AML-193 (cell line): ENCODE data around the gene ACP6.
A peak's percentile ranks its signal among the peaks of the same experiment; 100 is the strongest.

Source experiments
- DNase-seq, 2 experiments: peaks; one replicate each; lab custom pipeline; 2025; lab: John Stamatoyannopoulos, UW

ACP6 gene

DNA sequence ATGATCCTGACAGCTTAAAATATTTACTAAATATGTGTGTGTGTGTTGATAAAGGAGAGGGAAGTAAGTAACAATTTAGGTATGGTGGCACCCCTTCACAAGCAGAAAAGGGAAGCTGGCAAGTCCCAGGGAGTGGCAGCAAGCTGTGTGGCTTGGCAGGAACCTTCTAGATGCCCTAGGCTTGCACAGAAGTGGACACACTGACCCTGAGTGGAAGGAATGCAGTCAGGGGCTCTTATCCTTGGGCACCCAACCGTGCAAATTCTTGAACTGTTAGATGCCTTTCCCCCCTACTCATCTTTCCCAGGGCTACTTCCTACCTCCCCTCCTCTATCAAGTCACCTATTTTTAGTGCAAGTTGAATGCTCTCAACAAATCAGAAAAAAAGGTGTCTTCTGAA lies 18.9 kb downstream of the ACP6 start:
- DNase-seq, result peak in 1 of 2 experiments; percentile 2

DNA sequence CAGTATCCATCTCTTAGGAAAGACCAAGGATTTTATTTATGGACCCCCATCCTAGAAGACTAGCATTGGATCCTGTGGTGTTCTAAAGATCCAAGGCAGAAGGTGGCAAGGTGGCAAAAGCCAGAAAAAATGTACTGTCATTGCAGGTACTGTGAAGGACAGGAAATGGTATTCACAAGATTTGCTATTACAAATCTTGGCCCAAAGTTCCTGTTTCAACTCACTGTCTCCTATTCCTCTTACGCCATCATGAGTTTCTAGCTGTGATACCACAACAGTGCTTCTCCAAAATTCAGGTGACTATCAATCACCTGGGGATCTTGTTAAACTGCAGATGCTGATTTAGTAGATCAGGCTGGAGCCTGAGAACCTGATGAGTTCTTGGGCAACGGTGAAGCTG lies 21.4 kb downstream of the ACP6 start:
- DNase-seq, result peak; percentile 3 to 20

DNA sequence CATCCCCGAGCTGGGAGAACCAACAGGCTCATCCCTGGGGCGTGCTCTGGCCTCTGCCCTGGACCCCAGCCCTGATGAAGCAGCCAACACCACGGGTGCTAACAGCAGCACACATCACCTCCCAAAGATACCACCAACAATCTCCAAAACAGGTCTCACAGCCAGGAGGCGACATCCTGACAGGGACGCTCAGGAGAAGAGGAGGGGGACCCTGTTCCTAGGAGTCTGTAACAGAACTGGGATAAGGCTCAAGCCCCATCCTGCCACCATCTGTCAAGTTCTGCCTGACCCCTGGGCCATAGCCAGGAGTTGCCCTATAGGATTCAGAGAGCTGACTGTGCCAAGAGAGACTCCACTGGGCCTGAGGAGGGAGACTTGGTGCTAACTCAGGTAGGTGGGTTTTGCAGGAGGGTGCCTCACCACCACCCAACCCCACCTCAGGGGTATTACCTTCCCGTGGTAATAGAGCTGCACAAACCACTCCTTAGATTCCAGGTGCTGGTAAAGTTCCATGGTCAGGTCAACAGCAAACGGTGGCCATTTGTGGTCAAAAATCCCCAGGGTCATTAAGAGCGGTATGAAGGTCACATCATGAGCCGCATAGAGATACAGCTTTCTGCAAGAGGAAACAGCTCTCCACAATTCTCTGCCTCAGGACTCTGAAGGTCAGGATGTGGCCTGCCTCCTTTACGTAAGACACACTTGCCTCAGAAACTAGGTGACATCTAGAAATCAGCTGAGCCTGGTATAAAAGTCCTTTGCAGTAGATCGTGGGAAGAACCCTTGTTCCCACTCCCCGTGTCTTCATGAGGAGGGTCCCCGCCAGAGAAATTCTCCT lies 22.3 kb downstream of the ACP6 start:
- peak; percentile 11 to 24 for DNase-seq

DNA sequence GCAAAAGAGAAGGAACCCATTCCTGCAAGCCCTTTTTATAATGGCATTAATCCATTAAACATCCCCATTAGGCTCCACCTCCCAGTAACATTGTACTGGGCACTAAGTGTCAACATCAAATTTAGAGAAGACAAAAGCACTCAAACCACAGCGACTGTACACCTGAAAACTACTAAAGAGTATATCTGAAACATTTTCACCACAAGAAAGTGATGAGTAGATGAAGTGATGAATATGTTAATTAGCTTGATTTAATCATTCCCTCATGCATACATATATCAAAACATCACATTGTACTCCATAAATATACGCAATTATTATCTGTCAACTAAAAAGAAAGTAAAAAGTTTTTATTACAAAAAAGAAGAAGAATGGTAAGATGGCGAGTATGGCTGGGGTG lies 26.4 kb downstream of the ACP6 start:
- no peak for DNase-seq

DNA sequence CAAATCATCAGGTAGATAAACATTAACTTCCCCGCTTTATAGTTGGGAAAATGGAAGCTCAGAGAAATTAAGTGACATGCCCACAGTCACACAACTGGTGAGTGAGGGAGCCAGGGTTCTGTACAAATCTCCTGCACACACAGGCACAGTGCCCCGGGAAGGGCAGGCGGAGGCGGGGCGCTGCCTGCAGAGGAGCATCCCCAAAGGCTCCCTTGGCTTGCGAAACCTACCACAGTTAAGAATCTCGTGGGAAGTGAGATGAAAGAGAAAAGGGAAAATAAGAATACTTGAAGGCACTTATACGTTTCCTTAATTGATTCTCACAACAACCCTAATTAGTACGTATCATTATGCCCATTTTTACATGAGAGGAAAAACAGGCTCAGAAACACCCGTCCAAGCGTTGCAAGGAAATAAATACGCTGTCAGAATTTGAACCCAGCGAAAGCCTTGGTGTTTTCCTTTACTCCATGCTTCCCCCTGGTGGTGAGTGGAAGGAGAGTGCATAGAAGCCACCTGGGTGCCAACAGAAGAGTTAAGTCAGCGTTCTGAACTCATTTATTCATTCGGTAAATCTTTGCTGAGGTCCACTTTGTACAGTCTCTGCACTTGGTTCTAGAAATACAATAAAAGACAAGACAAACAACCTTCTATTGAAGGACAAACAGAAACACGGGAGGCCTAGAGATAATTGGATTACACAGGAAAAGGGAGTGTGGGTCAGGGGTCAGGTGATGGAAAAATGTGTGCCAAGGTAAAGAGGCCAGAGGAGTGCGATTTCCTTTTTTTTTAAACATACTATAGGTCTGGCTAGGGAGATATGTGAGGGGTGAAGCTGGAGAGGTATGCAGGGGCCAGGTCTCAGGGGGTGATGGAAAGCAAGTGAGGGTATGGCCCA lies 28.4 kb downstream of the ACP6 start:
- peak; percentile 36 to 60 for DNase-seq

DNA sequence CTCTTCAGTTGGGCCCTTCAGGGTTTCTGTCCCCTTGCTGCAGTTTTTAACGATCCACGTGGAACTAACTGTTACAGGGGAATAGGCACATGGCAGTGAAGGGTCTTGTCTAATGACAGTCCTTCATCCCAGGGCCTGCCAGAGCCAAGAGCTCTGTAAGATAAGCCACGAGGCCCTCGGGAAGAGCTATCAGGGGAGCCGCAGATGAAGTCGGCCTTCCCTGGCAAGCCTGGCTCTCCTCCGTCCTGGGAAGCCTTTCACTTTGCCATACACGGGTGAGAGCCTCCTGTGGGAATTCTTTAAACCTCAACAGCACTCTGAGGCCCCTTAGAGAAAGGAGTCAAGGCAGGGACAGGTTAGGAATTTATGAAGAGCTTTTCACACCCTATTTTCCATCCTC lies 29.0 kb downstream of the ACP6 start:
- DNase-seq, result no peak

DNA sequence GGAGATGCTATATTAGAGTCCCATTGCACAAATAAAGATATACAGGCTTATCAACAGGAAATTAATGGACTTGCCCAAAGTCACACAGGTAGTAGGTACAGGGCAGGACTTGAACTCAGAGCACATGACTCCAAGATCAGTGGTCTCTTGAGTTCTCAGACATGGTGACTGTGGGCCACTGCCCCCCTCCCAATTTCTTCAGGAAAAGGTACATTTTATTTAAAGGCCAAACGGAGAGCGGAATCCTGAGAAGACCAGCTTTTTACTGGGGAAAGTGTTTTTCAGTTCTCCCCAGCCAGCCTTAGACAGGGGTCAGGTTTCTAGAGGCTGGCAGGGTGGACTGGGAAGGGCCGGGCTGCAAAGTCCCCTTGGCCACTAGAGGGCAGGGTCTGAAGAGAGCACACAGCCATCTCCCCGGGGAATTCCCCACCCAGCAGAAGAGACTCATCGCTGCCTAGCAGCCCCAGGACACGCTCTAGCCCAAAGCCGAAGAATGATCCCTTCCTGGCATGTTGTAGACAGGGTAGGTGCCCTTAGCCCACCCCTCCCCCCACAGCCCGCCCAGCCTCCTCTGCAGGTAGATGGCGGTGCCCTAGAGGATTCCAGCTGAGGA lies 29.7 kb downstream of the ACP6 start:
- peak; percentile 50 to 63 for DNase-seq

DNA sequence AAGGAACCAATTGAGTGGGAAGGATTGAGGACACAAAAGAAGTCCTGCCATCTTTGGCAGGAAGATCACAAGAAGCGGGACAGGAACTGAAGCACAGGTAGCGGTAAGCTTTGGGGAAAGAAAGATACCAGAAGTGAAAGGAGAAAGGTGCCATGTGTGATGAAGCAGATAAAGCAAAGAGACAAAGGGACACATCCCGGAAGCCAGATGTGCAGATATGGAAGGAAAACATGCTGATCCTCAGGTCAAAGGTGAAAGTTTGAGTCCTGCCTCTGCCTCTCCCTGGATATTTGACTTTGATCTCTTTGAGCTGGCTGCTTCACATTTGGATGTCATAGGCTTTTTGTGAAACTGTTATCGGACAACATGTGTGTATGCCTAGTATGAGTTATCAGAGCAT lies 34.0 kb downstream of the ACP6 start:
- no peak for DNase-seq

DNA sequence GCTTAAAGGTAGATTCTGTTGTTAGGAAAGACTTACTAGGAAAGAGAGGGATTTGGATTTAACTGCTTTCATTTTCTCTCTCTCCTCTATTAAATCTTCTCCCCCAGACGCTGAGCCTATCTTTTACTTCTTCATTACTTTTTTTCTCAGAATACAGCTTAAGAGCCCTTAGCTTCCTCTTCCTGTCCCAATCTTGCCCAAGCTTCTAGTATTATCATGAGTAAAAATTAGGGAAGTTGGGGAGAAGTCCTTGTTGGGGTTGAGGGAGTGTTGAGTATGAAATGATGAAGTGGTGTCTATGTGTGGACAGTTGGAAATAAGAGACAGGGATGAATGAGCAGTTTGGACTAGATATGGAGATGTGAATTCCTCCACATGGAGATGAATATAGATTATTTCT lies 35.0 kb downstream of the ACP6 start:
- peak; percentile 83 to 88 for DNase-seq

DNA sequence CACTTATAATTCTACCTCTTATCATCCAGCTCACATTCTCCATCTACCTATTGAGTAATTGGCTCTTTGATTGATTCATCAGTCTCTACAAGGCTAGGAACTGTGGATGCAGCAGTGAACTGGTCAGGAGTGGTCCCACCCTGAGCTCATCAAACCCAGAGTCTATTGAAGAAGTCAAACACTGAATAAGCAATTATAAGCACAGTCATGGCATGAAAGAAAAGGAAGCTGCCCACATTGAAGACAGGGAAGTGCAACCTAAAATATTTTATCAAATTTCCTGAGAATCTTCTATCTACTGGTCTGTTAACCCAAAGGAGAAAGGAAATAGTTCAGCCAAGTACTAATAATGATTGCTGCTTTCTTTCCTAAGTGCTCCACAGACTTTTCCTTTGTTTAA lies 35.7 kb downstream of the ACP6 start:
- no peak for DNase-seq

DNA sequence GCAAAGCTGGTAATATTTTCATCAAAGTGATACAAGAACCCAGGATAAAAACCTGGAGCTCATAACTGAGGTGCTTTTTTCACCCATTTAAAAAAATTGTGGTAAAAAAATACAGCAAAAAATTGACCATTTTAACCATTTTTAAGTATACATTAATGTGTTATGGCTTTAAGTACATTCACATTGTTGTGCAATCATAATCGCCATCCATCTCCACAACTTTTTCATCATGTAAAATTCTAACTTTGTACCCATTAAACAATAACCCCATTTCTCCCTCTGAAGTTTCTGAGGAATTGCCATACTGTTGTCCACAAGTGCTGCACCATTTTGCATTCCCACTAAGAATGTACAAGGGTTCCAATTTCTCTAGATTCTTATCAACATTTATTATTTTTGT lies 36.6 kb downstream of the ACP6 start:
- no peak for DNase-seq

DNA sequence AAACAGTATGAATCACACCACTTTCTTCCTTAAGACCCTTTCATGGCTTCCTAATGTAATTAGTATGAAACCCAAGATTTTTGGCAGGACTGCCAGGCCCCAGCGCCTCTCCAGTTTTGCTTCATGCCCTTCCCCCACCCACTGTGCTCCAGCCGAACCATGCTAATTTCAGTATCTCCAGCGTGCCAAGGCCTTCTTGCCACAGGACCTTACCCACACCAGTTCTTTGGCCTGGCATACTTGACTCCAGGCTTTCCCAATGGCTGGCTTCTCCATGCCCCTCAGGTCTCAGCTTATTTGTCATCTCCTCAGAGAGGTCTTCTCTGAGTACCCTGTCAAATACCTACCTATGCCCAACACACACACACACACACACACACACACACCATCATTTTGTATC lies 38.5 kb downstream of the ACP6 start:
- no peak for DNase-seq

DNA sequence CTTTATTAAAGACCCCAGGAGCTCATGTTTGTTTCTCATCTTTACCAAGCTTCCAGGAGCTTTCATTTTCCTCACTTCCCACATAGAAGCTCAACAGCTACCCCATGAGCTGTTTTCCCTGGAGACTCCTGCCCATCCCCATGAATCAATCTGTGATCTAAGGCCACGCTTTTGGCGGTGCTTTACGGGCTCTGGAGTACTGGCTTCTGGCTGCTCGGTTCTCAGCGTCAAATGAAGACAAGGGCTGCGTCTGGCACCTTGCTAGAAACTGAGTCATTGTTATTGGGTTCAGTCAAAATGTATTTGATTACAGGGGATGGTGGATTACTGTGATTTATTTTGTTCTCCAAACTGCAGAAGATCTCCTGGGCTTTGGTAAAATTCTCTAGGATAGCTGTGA lies 39.9 kb downstream of the ACP6 start:
- DNase-seq, result no peak

DNA sequence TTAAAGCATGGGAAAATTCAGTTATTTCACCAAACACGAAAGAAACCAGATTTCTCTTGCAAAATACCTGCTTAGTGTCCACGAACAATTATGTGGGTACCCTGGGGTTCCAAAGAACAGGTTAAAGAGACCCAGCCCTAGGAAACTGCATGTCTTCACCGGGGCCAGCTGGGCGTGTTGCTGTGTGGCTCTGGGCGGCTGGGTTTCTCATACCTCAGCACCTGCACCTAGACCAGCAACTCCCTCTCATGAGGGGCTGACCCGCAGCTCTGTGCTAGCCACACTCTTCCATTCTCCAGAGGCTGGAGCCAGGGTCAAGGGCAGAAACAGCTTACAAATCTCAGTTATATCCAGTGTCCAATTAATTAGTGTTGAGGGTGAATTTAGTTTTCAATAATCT lies 40.3 kb downstream of the ACP6 start:
- no peak for DNase-seq

DNA sequence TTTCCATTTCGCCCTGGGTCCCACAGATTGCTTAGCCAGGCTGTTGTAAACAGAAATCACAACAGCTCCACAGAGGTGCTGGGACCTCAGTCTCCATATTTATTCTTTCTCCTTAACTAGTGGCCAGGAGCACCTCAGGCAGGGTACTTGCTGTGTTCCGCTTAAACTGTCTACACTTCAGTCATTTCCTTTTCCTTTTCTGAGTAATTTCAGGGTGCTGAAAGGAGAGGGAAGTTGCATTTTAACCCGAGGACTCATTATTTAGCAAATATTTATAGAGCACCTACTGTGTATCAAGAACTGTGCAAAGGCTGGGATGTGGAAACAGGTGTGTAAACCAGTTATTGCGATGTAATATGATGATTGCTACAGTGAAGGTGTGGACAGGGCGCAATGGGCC lies 41.9 kb downstream of the ACP6 start:
- DNase-seq, result peak in 1 of 2 experiments; percentile 5

DNA sequence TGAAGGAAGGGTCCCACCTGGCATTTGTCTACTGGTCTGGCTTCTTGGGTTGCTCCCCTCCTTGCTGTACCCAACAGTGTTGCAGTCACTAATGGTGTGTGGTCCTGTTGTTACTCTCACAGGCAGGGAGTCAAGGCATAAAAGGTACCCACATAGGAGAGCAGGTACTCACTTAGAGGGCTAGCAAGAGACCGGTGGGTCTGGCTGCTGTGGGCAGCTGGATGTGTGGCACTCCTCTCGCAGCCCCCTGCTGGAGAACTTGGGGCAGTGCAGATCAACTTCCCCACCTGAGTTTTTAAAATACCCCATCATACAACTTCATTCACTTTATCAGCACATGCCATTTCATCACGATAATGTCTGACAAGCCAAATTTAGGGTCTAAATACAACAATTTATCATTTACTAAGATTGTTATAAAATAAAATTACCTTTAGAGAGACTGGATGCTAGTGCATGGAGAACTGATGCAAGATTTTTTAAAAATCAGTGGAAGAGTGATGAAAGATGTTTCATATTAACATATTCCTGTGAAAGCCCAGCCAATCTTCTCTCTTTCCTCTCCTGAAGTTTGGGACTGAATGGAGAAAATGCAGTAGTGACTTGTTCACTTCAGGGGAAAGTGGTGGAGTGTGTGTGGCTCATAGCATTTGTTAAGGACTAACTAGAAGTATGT lies 42.8 kb downstream of the ACP6 start:
- peak; percentile 16 to 21 for DNase-seq

DNA sequence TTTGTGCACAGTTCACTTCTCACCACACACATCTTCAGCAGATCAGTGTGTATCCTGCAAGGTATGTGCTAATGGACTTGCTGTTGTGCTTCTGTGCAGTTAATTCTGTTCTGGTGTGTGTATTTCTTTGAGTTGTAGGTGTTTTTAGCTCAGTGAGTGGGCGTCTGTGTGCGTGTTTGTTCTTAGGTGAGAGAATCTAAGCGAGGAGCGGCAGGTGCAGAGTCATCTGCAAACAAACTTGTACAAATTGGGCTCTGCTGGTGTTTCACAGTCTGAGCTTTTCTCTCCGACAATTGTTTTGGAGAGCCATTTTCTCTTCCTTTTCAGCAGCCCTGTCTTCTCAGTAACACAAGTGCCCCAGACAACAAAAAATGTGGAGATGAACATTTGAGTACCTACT lies 43.6 kb downstream of the ACP6 start:
- no peak for DNase-seq

DNA sequence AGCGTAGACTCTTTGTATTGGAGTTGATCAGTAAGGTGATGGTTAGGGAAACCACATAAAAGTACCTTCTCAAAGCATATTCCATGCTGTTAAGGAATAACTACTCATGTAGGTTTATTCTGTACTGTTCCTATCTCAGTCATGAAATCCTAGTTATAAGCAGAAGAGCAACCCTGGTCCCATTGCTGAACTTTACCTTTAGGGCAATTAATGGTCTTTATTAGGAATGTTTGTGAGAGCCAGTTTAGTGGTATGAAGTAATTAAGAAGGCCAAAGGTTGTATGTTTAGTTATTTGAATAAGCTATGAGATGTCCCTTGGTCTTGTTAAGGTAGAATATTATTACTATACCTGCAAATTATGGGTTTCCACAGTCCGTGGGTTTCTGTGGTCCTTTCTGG lies 44.0 kb downstream of the ACP6 start:
- no peak for DNase-seq

DNA sequence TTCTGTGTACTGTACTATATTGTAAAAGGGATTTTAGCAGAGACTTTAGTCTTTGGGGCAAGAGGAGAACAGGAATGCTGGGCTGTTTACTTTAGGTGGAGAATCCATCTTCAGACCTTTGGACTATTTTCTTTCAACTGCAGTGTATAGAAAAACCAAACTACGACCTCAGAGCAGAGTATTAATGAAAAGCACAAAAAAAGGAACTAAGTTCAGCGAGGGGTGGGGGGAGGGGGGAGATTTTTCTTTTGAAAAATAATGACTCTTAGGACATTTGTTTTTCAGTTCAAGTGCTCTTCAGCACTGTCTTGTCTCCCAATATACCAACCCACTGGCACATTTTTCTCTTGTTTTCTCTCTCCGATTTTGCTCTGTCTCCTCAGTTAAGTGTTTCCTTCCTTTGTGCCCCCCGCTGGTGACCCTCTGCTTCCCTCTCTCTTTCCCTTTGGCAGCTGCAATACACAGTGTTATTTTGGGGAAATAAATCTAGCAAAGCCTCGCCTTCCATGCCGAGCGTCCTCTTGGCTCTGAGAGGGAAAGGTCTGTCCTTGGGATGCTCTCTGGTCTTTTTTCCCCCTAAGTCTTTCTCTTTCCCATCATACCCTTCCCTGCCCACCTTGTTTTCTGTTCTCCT lies 44.8 kb downstream of the ACP6 start:
- peak in 1 of 2 experiments; percentile 19 for DNase-seq

DNA sequence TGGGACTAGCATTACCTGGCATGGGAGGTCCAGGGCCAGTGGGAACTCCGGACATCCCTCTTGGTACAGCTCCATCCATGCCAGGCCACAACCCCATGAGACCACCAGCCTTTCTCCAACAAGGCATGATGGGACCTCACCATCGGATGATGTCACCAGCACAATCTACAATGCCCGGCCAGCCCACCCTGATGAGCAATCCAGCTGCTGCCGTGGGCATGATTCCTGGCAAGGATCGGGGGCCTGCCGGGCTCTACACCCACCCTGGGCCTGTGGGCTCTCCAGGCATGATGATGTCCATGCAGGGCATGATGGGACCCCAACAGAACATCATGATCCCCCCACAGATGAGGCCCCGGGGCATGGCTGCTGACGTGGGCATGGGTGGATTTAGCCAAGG lies 45.8 kb downstream of the ACP6 start:
- DNase-seq, result no peak

DNA sequence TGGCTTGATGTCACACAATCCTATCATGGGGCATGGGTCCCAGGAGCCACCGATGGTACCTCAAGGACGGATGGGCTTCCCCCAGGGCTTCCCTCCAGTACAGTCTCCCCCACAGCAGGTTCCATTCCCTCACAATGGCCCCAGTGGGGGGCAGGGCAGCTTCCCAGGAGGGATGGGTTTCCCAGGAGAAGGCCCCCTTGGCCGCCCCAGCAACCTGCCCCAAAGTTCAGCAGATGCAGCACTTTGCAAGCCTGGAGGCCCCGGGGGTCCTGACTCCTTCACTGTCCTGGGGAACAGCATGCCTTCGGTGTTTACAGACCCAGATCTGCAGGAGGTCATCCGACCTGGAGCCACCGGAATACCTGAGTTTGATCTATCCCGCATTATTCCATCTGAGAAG lies 46.3 kb downstream of the ACP6 start:
- DNase-seq, result no peak

DNA sequence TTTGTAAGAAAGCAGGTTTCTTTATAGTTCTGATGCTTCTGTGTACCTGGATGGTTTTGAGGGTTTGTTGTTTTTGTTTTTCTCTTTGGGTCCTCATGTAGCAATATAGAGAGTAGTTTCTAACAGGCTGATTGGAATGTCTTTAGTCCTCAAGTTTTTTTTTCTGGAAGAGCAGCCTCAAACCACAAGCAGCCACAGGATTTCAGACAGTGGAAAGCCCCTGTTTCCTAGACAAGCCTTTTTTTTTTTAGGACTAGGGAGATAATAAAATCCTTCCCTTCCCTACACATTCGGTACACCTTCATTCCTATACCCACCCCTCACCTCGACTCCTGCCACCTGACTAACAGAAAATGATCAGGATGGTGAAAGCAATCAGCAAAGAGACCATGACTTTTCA lies 47.6 kb downstream of the ACP6 start:
- no peak for DNase-seq
